ENCODE data around the gene KRT6C.
"Not testable (repeated sequence)": the region's sequence is repeated elsewhere in the genome, so short reads cannot be mapped to it uniquely, and the experiment has no call there.

The KRT6C gene

GRCh38 chr12:52473768-52474167 is at the start of gene KRT6C:
TSS of gene KRT6C (minus strand) at chr12:52473805. CDS start at chr12:52473737, 68 bp downstream.
- no peak for DNase-seq

GRCh38 chr12:52522346-52523011 is 48.9 kb upstream of the KRT6C start:
- DNase-seq, result no peak

- DNase-seq, result no peak
Observed at GRCh38 chr12:52521568-52522266, 48.1 kb upstream of the KRT6C start.

- no peak for DNase-seq
Observed at GRCh38 chr12:52521175-52521567, 47.6 kb upstream of the KRT6C start.

- no peak for DNase-seq
Observed at GRCh38 chr12:52519826-52520662, 46.4 kb upstream of the KRT6C start, which contains the start of gene KRT5. TSS of gene KRT5 (minus strand) at chr12:52520394. CDS start at chr12:52520296, 98 bp downstream.

- DNase-seq, result no peak
Observed at GRCh38 chr12:52519387-52519703, 45.7 kb upstream of the KRT6C start.

- DNase-seq, result no peak
Observed at GRCh38 chr12:52518574-52519386, 45.2 kb upstream of the KRT6C start.

DNA sequence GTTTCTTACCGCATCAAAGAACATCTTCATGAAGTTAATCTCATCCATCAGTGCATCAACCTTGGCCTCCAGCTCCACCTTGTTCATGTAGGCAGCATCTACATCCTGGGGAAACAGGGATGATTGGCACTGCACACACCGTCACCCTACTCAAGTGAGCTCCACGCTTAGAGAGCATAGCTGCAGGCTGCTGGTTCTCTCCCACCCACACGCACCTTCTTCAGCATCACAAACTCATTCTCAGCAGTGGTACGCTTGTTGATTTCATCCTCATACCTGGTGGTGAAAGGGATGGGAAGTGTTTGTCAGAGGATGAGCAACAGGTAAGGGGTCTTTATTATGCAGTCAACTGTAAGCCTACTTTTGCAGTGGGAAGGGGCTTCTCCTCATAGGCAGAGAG is 44.3 kb upstream of the KRT6C start:
- no peak for DNase-seq

GRCh38 chr12:52517005-52517835 is 43.6 kb upstream of the KRT6C start:
- no peak for DNase-seq

- DNase-seq, result no peak
Observed at GRCh38 chr12:52515927-52516831, 42.6 kb upstream of the KRT6C start.

GRCh38 chr12:52515319-52515646 is 41.7 kb upstream of the KRT6C start:
- no peak for DNase-seq

GRCh38 chr12:52514471-52515318 is 41.1 kb upstream of the KRT6C start:
- no peak for DNase-seq

DNA sequence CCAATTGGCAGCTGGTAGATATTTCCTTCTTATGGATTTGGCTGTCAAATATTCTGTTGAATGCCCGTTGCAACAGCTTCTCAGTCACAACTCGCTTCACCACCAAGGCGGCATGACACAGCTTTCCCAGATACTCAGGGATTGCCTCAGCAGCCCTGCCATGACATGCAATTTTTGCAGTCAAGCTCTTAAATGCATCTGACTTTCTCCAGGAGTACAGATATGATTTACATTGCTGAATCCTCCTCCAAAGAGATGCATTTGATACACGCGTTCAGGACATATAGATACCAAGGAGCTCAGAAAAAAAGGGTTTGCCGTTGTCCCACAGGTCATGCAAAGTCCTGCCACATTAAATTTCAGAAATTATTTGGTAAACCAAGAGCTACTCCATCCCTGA is 40.1 kb upstream of the KRT6C start:
- DNase-seq, result no peak

GRCh38 chr12:52508211-52508610 is 34.6 kb upstream of the KRT6C start:
- no peak for DNase-seq

- no peak for DNase-seq
Observed at GRCh38 chr12:52506858-52507715, 33.5 kb upstream of the KRT6C start.

GRCh38 chr12:52502877-52503276 is 29.3 kb upstream of the KRT6C start:
- no peak for DNase-seq

GRCh38 chr12:52501490-52501889 is 27.9 kb upstream of the KRT6C start:
- no peak for DNase-seq

DNA sequence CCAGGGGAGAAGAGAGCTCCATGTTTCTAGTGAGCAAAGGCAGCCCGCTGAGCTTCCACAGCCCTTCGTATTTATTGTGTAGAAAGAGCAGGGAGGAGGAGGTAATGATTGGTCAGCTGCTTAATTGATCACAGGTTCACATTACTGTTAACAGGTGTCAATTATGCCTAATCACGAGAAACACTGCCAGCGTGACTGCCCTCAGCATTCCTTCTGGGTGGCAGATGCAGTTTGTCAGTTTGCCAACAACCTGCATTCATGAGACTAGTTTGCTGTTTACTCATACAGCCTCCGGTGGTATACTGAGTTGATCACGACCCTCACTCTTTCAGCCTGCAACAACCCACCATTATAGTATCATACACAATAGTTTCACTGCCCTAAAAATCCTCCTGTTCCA is 27.0 kb upstream of the KRT6C start:
- DNase-seq, result not testable (repeated sequence)

All from activated CD4-positive, alpha-beta T cell treated with anti-CD3 and anti-CD28 coated beads for 48 hours (primary cell).